HepG2 (cell line): ENCODE measurements around the gene PSMD8. TPM values are rescaled to one million over a fixed set of nuclear protein-coding genes. Genes with fewer than 3 reads are reported as not detected.
"Not testable (repeated sequence)": the region's sequence is repeated elsewhere in the genome, so short reads cannot be mapped to it uniquely, and the experiment has no call there.

Experiments used
- ATAC-seq: fragments of 200-7000 bp; cut with Tn5 transposase; 3 replicates; pipeline ENCODE4 v1.9.1; 2020; ENCODE audit warnings: mild to moderate bottlenecking, moderate library complexity
- BruUV-seq: library from RNA; stranded (reverse); fragments of 400-500 nt; replicated peaks from 2 replicates; lab custom pipeline; 2021; lab: Mats Ljungman, UMichigan
- CTCF ChIA-PET: fragments of 300-600 bp; formaldehyde crosslinking; extraction: SDS; loops from one replicate; lab custom pipeline; 2021; ENCODE audit warnings: low total read pairs, inconsistent platforms, low intra/inter-chr PET ratio; lab: Yijun Ruan, JAX
- POLR2A ChIA-PET: fragments of 350-600 bp; sonication (Branson Sonifier 250); formaldehyde crosslinking; loops from one replicate; lab custom pipeline; 2020; ENCODE audit warnings: antibody characterized with exemption, inconsistent platforms; lab: Yijun Ruan, JAX
- DNase-seq: peaks from one replicate; pipeline ENCODE4 v3.0.0-alpha.2; 2015; ENCODE audit warnings: low spot score
- FAIRE-seq: peaks from 3 replicates; lab custom pipeline; 2011; peaks lifted over from hg19 to GRCh38; lab: Jason Lieb, UNC
- H2AFZ ChIP-seq: one replicate; pipeline ENCODE4 v1.6.1; 2011; ENCODE audit warnings: low read length, inconsistent platforms
- H3K27ac ChIP-seq: fragments of 300-600 bp; 3 replicates; pipeline ENCODE4 v1.8.0; 2011; ENCODE audit warnings: mixed run types, mild to moderate bottlenecking, mixed read lengths, low read length, inconsistent platforms; ENCODE audit not compliant: insufficient read depth; ENCODE audit errors: extremely low read length
- H3K27me3 ChIP-seq, 2 experiments: fragments of 200-600 bp in 1 of 2; 2 replicates in 1 of 2; 3 replicates in 1 of 2; pipeline versions ENCODE4 v1.6.0 to v1.8.0; 2011; ENCODE audit warnings: low read length in 2 of 2, mild to moderate bottlenecking in 2 of 2, moderate library complexity in 2 of 2, inconsistent platforms in 1 of 2; ENCODE audit not compliant: insufficient read depth in 2 of 2, control insufficient read depth in 1 of 2
- H3K36me3 ChIP-seq, 2 experiments: fragments of 200-600 bp in 1 of 2; replicated peaks in 1 of 2; 2 replicates in 1 of 2; 3 replicates in 1 of 2; pipeline versions ENCODE4 v1.5.1 to v1.8.0; 2011; ENCODE audit warnings: low read length in 2 of 2, inconsistent platforms in 1 of 2; ENCODE audit not compliant: insufficient read depth in 2 of 2, control insufficient read depth in 1 of 2
- H3K4me1 ChIP-seq: 2 replicates; pipeline ENCODE4 v1.5.1; 2012; ENCODE audit warnings: low read length, inconsistent platforms; ENCODE audit not compliant: insufficient read depth
- H3K4me2 ChIP-seq: 2 replicates; pipeline ENCODE4 v1.6.0; 2011; ENCODE audit warnings: low read depth, low read length, inconsistent platforms
- H3K4me3 ChIP-seq, 3 experiments: fragments of 200-600 bp in 1 of 3; sonication (generic), shearing (Covaris generic) in 1 of 3; replicated peaks in 1 of 3; 2 replicates each; pipeline ENCODE4 v1.5.1; 2011 to 2016; ENCODE audit warnings: low read length in 3 of 3, inconsistent platforms in 2 of 3, low read depth in 2 of 3, mild to moderate bottlenecking in 2 of 3, control low read depth in 1 of 3, mixed read lengths in 1 of 3; ENCODE audit not compliant: insufficient read depth in 1 of 3
- H3K79me2 ChIP-seq: one replicate; pipeline ENCODE4 v1.6.1; 2011; ENCODE audit warnings: low read length, inconsistent platforms; ENCODE audit not compliant: insufficient read depth
- H3K9ac ChIP-seq: 2 replicates; pipeline ENCODE4 v1.6.0; 2011; ENCODE audit warnings: mild to moderate bottlenecking, low read depth, low read length, inconsistent platforms; ENCODE audit not compliant: insufficient read depth
- H3K9me3 ChIP-seq: 2 replicates; pipeline ENCODE4 v1.5.1; 2012; ENCODE audit warnings: mild to moderate bottlenecking, low read length
- H4K20me1 ChIP-seq: 2 replicates; pipeline ENCODE4 v1.6.0; 2011; ENCODE audit warnings: inconsistent platforms, mild to moderate bottlenecking, low read length, moderate library complexity; ENCODE audit not compliant: insufficient read depth
- CHD2 ChIP-seq: IDR thresholded peaks from 2 replicates; pipeline ENCODE4 v1.6.1; 2011; ENCODE audit warnings: low read depth, low read length, improper control_type of control experiment
- CREB1 ChIP-seq, 2 experiments: fragments of 450-650 bp in 1 of 2; IDR thresholded peaks; 2 replicates each; pipeline ENCODE4 v1.6.1; 2016 to 2017; ENCODE audit warnings: control low read depth in 1 of 2, mild to moderate bottlenecking in 1 of 2, missing compliant biosample characterization in 1 of 2, missing genetic modification characterization in 1 of 2
- KDM5A ChIP-seq: fragments of 200-600 bp; sonication (generic); IDR thresholded peaks from 2 replicates; pipeline ENCODE4 v1.7.0; 2018; ENCODE audit warnings: antibody characterized with exemption, mild to moderate bottlenecking, low read length, borderline replicate concordance
- MAFK ChIP-seq, 2 experiments: IDR thresholded peaks in 1 of 2; conservative IDR thresholded peaks in 1 of 2; 2 replicates each; pipeline ENCODE4 v1.6.1; 2011; ENCODE audit warnings: improper control_type of control experiment in 2 of 2, low read length in 2 of 2
- SNAI1 ChIP-seq: sonication (generic); formaldehyde crosslinking; IDR thresholded peaks from 2 replicates; pipeline ENCODE4 v1.5.0; 2020; ENCODE audit warnings: mild to moderate bottlenecking, missing genetic modification reagents, borderline replicate concordance
- SP4 ChIP-seq: sonication (generic); formaldehyde crosslinking; IDR thresholded peaks from 2 replicates; pipeline ENCODE4 v1.8.1; 2023; ENCODE audit warnings: mild to moderate bottlenecking, missing genetic modification reagents
- ZFX ChIP-seq: sonication (generic); formaldehyde crosslinking; IDR thresholded peaks from 2 replicates; pipeline ENCODE4 v1.4.0; 2020; ENCODE audit warnings: mild to moderate bottlenecking, low read depth, missing genetic modification reagents, moderate library complexity
- ZNF326 ChIP-seq: sonication (generic); formaldehyde crosslinking; IDR thresholded peaks from 2 replicates; pipeline ENCODE4 v1.4.0; 2020; ENCODE audit warnings: missing genetic modification reagents, borderline replicate concordance
- ZNF563 ChIP-seq: sonication (generic); formaldehyde crosslinking; IDR thresholded peaks from 2 replicates; pipeline ENCODE4 v1.8.0; 2022; ENCODE audit warnings: mild to moderate bottlenecking, moderate library complexity, missing genetic modification reagents
- WGBS: methylation state at CpG from one replicate; pipeline ENCODE4 v1.1.6; 2017; ENCODE audit warnings: low lambda C conversion rate; 5-methylcytosine and 5-hydroxymethylcytosine counted together
- in situ Hi-C: cut with HindIII; loops from 2 replicates; pipeline ENCODE4 v1.10.0; 2017; ENCODE audit warnings: low pct_unique_long_range_greater_than_20kb; ENCODE audit not compliant: extremely low pct_ligation_motif_present
- intact Hi-C: fragments of 100-400 bp; cut with micrococcal nuclease; formaldehyde crosslinking; loops from one replicate; pipeline ENCODE4 v1.10.0; 2022; ENCODE audit not compliant: unreplicated experiment
- polyA plus RNA-seq, 8 experiments: library from polyadenylated mRNA; depleted of rRNA in 3 of 8; stranded (reverse) in 7 of 8; unstranded in 1 of 8; fragments of >200 nt; fragmentation: Illumina TruSeq in 4 of 8; extraction: Trizol in 4 of 8; gene quantifications; 2 replicates each; pipeline versions ENCODE4 v1.2.1 to v1.2.3, GENCODE V29; 2011 to 2016; ENCODE audit warnings: low read depth in 4 of 8, missing spikeins in 1 of 8, mixed read lengths in 1 of 8; ENCODE audit not compliant: insufficient read depth in 1 of 8
- total RNA-seq, 5 experiments: library from RNA; depleted of rRNA; stranded (reverse); fragments of >200 nt; fragmentation: Illumina TruSeq; extraction: Trizol; gene quantifications; 2 replicates each; pipeline ENCODE4 v1.2.3, GENCODE V29; 2016; ENCODE audit warnings: low read depth in 1 of 5

The PSMD8 gene
- total and polyA plus RNA-seq, 2 of the 13 experiments (the other 11 are each of a cell fraction or from before 2014, with no cell fraction given) = 162 to 296 TPM

- H2AFZ ChIP-seq; H4K20me1 ChIP-seq; intact Hi-C loops; H3K4me3 ChIP-seq; FAIRE-seq; H3K27ac ChIP-seq; DNase-seq; H3K36me3 ChIP-seq; H3K4me1 ChIP-seq; BruUV-seq; TF ChIP-seq CREB1 (CRISPR knock-in tag; IDR thresholded peaks at IDR 0.05): not testable (repeated sequence)
- 39% methylated on average over 16 of the region's 17 CpGs for WGBS
- TF ChIP-seq MAFK (conservative IDR thresholded peaks at IDR 0.05 in 1 of 2, IDR thresholded peaks at IDR 0.05 in 1 of 2; ENCODE audit: low read length in 2 of 2) (peak in 1 of 2 experiments; percentile 10; a peak in 1 of 4 replicates), CREB1 (IDR thresholded peaks at IDR 0.05) (peak; percentile 48; the same call in 1 of the 2 replicates)
- TF ChIP-seq, all 625 proteins: peak for 2; not testable (repeated sequence) for 623
- ATAC-seq, H3K9ac ChIP-seq, H3K27me3 ChIP-seq, H3K79me2 ChIP-seq, H3K4me2 ChIP-seq, CTCF ChIA-PET, POLR2A ChIA-PET, H3K9me3 ChIP-seq, in situ Hi-C loops: not testable (repeated sequence)
Measured at GRCh38 chr19:38427035-38427677, 52.8 kb downstream of the PSMD8 start.

- TF ChIP-seq ZNF563 (no peak), ZNF326 (CRISPR knock-in tag) (no peak), CHD2 (no peak), KDM5A (no peak), SNAI1 (CRISPR knock-in tag) (no peak), ZFX (CRISPR knock-in tag) (no peak), SP4 (CRISPR knock-in tag) (no peak)
- TF ChIP-seq, all 625 proteins: peak for 0
- FAIRE-seq (no peak), ATAC-seq (no peak), DNase-seq (no peak)
- Histone ChIP-seq H3K9ac (no peak overlapping the region), H2AFZ (no peak overlapping the region), H3K79me2 (no peaks in the 10 kb centered on the region), H3K9me3 (no peaks in the 10 kb centered on the region), H4K20me1 (no peaks in the 10 kb centered on the region), H3K27me3 (peaks cover 0 to 6% of the 10 kb centered on the region in 2 experiments; a peak in 1 of 5 replicates), H3K36me3 (no peaks in the 10 kb centered on the region), H3K4me2 (no peak overlapping the region), H3K4me1 (no peaks in the 10 kb centered on the region), H3K27ac (no peak overlapping the region), H3K4me3 (no peak overlapping the region)
- WGBS = 23% methylated on average over 14 of the region's 14 CpGs
- ChIA-PET POLR2A (no interaction called here), CTCF (no interaction called here)
- intact Hi-C loops = no loop called here
- in situ Hi-C loops = no loop called here
- no TSS peak for BruUV-seq
Measured at GRCh38 chr19:38429055-38429810, 54.9 kb downstream of the PSMD8 start.
